Loucy (cell line): ENCODE results near the gene TBL1X.

Experiments used
- EZH2phosphoT487 ChIP-seq: fragments of 200-600 bp; IDR thresholded peaks from 2 replicates; pipeline ENCODE4 v1.6.1; 2018; ENCODE audit warnings: antibody characterized with exemption, mild to moderate bottlenecking, moderate library complexity, borderline replicate concordance
- TF ChIP-seq, protein P1 (sequence below): fragments of 200-600 bp; sonication (generic); conservative IDR thresholded peaks from 2 replicates; pipeline ENCODE4 v1.5.1; 2014; ENCODE audit warnings: mild to moderate bottlenecking, antibody characterized with exemption, low read length

DNA sequence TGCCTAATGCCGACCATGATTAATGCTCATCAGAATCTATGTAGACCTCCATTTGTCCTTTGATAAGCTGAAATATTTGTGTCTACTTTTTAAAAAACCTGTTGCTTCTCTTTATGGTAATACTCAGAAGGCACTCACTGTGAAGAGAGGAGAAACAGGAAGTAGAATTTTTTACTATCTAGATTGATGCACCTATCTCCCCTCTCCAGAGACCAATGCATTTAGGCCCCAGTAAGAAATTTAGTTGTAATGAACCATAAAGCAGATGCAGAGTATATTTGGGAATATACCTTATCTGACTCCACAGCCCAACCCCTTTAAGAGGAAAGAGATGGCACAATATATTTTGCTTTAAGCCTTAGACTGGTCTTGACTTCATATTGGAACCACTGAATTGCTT is 11.1 kb downstream of the TBL1X start:
- TF ChIP-seq, protein P1, sequence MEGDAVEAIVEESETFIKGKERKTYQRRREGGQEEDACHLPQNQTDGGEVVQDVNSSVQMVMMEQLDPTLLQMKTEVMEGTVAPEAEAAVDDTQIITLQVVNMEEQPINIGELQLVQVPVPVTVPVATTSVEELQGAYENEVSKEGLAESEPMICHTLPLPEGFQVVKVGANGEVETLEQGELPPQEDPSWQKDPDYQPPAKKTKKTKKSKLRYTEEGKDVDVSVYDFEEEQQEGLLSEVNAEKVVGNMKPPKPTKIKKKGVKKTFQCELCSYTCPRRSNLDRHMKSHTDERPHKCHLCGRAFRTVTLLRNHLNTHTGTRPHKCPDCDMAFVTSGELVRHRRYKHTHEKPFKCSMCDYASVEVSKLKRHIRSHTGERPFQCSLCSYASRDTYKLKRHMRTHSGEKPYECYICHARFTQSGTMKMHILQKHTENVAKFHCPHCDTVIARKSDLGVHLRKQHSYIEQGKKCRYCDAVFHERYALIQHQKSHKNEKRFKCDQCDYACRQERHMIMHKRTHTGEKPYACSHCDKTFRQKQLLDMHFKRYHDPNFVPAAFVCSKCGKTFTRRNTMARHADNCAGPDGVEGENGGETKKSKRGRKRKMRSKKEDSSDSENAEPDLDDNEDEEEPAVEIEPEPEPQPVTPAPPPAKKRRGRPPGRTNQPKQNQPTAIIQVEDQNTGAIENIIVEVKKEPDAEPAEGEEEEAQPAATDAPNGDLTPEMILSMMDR: no peak
- TF ChIP-seq EZH2phosphoT487: no peak
